ENCODE results near the gene RFX5.

Gene RFX5

DNA sequence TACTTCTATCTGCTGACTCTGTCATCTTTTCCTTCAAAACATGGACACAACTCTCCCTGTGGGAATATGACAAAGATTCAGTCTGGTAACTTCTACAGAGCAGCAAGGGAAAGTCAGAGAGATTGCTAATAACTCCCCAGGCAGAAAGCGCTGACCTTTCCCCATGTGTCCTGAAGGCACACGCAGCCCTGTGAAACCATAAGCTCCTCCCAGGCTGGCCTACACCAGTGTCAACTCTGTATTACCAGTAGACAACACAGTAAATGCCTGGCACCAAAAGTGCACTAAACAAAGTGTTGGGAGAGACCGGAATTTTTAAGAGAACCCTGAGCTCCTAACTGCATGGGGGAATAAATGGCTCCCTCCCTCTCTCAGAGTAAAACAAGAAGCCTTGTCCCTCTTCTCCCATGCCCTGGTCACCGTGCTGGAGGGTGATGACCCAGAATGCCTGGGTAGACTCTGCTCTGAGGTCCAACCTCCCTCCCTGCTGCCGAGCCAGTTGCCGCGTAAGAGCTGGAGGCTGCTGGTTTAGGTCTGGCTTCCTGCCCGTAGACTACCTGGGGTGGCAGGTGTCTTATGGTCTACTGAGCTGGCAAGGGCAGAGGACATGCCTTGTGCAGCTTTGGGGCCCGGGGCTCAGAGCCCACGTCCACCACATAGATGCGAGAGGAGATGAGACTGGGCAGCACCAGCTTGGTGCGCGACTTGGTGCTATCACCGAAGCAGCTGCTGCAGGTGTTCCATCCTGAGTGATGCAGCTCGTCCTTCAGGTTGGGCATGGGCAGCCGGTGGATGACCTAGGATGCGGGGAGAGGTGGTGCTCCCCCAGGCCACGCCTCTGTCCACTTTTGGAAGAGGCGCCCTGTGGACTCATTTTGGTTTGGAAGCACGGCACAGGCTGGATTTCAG lies 21.6 kb upstream of the RFX5 start:
- H3K27ac ChIP-seq (ENCODE audit: low read depth, low read length): no peak overlapping the region
- H3K9me3 ChIP-seq (ENCODE audit: insufficient read depth, low read length): no peaks in the 10 kb centered on the region
- no peak overlapping the region for H3K4me2 ChIP-seq (ENCODE audit: low read depth, low read length, poor library complexity, severe bottlenecking)
- no peaks in the 10 kb centered on the region for H3K36me3 ChIP-seq (ENCODE audit: low read length)
- H3K27me3 ChIP-seq (ENCODE audit: low read length): no peaks in the 10 kb centered on the region
- no peaks in the 10 kb centered on the region for H4K20me1 ChIP-seq (ENCODE audit: low read depth, low read length)
- no peaks in the 10 kb centered on the region for H3K9me2 ChIP-seq (replicated peaks; ENCODE audit: insufficient read depth, low read length)
- H3F3A ChIP-seq (ENCODE audit: insufficient read depth): no peaks in the 10 kb centered on the region
- H3K79me2 ChIP-seq (ENCODE audit: insufficient read depth, low read length): no peaks in the 10 kb centered on the region
- no peak overlapping the region for H3K4me3 ChIP-seq (ENCODE audit: insufficient read depth, low read length, poor library complexity, severe bottlenecking)
- TF ChIP-seq EZH2phosphoT487 (conservative IDR thresholded peaks at IDR 0.05; ENCODE audit: low read length): no peak
- TF ChIP-seq, protein P1, sequence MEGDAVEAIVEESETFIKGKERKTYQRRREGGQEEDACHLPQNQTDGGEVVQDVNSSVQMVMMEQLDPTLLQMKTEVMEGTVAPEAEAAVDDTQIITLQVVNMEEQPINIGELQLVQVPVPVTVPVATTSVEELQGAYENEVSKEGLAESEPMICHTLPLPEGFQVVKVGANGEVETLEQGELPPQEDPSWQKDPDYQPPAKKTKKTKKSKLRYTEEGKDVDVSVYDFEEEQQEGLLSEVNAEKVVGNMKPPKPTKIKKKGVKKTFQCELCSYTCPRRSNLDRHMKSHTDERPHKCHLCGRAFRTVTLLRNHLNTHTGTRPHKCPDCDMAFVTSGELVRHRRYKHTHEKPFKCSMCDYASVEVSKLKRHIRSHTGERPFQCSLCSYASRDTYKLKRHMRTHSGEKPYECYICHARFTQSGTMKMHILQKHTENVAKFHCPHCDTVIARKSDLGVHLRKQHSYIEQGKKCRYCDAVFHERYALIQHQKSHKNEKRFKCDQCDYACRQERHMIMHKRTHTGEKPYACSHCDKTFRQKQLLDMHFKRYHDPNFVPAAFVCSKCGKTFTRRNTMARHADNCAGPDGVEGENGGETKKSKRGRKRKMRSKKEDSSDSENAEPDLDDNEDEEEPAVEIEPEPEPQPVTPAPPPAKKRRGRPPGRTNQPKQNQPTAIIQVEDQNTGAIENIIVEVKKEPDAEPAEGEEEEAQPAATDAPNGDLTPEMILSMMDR (IDR thresholded peaks at IDR 0.05; ENCODE audit: insufficient read depth, low read length, poor library complexity, severe bottlenecking): no peak
- no peak overlapping the region for H3K9ac ChIP-seq (ENCODE audit: low read length)
- no peak overlapping the region for H2AFZ ChIP-seq (ENCODE audit: low read depth, low read length, severe bottlenecking)

DNA sequence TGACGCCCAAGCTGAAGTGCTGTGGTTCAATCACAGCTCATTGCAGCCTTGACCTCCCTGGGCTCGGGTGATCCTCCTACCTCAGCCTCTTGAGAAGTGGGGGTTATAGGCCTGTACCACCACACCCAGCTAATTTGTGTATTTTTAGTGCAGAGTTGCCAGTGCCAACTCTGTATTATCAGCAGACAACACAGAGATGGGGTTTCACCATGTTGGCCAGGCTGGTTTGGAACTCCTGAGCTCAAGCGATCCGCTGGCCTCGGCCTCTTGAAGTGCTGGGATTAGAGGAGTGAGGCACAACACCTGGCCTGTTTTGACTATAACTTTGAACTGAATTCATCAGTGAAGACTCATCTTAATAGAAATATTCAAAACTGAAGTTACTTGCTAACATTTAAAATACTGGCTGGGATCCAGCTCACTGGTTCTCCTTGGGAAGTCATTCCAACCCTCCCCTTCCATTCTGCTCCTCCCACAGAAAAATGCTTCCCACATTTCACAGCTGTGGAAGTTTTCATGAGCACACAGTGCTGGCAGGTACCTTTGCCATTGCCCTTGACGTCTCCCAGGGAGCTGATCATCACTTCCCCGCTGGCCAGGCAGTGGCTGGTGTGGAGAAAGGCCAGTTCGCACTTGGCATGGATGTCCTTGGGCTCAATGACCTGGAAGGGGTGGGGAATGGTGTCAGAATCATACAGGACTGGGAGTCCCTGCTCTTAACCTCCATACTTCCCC lies 20.8 kb upstream of the RFX5 start:
- Histone ChIP-seq H3F3A (ENCODE audit: insufficient read depth) (no peaks in the 10 kb centered on the region), H3K36me3 (ENCODE audit: low read length) (no peaks in the 10 kb centered on the region), H4K20me1 (ENCODE audit: low read depth, low read length) (no peaks in the 10 kb centered on the region), H3K9me3 (ENCODE audit: insufficient read depth, low read length) (peaks cover 4% of the 10 kb centered on the region; the same call in 1 of the 2 replicates), H3K4me2 (ENCODE audit: low read depth, low read length, poor library complexity, severe bottlenecking) (no peak overlapping the region), H3K4me3 (ENCODE audit: insufficient read depth, low read length, poor library complexity, severe bottlenecking) (no peak overlapping the region), H3K27me3 (ENCODE audit: low read length) (no peaks in the 10 kb centered on the region), H3K9ac (ENCODE audit: low read length) (no peak overlapping the region), H3K9me2 (replicated peaks; ENCODE audit: insufficient read depth, low read length) (no peaks in the 10 kb centered on the region), H2AFZ (ENCODE audit: low read depth, low read length, severe bottlenecking) (no peak overlapping the region), H3K79me2 (ENCODE audit: insufficient read depth, low read length) (no peaks in the 10 kb centered on the region), H3K27ac (ENCODE audit: low read depth, low read length) (no peak overlapping the region)
- no peak for TF ChIP-seq EZH2phosphoT487 (conservative IDR thresholded peaks at IDR 0.05; ENCODE audit: low read length)
- TF ChIP-seq, protein P1 (IDR thresholded peaks at IDR 0.05; ENCODE audit: insufficient read depth, low read length, poor library complexity, severe bottlenecking): no peak

DNA sequence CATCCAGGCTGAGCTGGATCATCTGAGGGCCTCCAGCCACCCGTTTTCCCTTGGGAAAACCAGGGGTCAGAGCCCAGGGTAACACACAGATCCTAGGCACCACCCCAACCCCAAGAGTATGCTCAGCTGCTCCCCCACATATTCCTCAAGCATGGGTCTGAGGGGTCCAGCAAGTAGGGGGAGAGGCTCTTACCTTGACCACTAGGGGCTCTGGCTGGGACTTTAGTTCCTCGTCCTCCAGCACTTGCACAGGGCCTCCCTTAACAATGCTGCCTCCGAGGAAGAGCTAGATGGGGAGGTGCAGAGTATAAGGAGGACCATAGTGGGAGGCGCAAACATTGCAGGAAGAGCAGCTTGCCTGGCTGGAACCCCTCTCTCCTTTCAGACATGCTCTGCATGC lies 17.9 kb upstream of the RFX5 start:
- Histone ChIP-seq H3F3A (ENCODE audit: insufficient read depth) (no peaks in the 10 kb centered on the region), H3K9me2 (replicated peaks; ENCODE audit: insufficient read depth, low read length) (no peaks in the 10 kb centered on the region), H3K9ac (ENCODE audit: low read length) (no peak overlapping the region), H3K36me3 (ENCODE audit: low read length) (no peaks in the 10 kb centered on the region), H3K4me3 (ENCODE audit: insufficient read depth, low read length, poor library complexity, severe bottlenecking) (no peak overlapping the region), H3K79me2 (ENCODE audit: insufficient read depth, low read length) (no peaks in the 10 kb centered on the region), H4K20me1 (ENCODE audit: low read depth, low read length) (no peaks in the 10 kb centered on the region), H2AFZ (ENCODE audit: low read depth, low read length, severe bottlenecking) (no peak overlapping the region), H3K27me3 (ENCODE audit: low read length) (no peaks in the 10 kb centered on the region), H3K9me3 (ENCODE audit: insufficient read depth, low read length) (peaks cover 15% of the 10 kb centered on the region; the same call in 1 of the 2 replicates), H3K4me2 (ENCODE audit: low read depth, low read length, poor library complexity, severe bottlenecking) (no peak overlapping the region), H3K27ac (ENCODE audit: low read depth, low read length) (no peak overlapping the region)
- TF ChIP-seq, protein P1 (IDR thresholded peaks at IDR 0.05; ENCODE audit: insufficient read depth, low read length, poor library complexity, severe bottlenecking): no peak
- no peak for TF ChIP-seq EZH2phosphoT487 (conservative IDR thresholded peaks at IDR 0.05; ENCODE audit: low read length)

Data from SU-DHL-6 (cell line).